Ovary (tissue), 9 donors: ENCODE measurements around the gene TSHZ2. TPM values are rescaled to one million over a fixed set of nuclear protein-coding genes. Genes with fewer than 3 reads are reported as not detected.

Experiments
- DNase-seq, 5 donors: peaks; one replicate each; pipeline ENCODE4 v3.0.0-alpha.2; 2019 to 2020
- H3K27ac ChIP-seq, 2 donors: fragments of 200-600 bp; one replicate each; pipeline versions ENCODE4 v1.5.1 to v1.8.0; 2019 to 2022
- H3K27me3 ChIP-seq: fragments of 200-600 bp; one replicate; pipeline ENCODE4 v1.8.0; 2022
- H3K36me3 ChIP-seq: fragments of 200-600 bp; sonication (generic); one replicate; pipeline ENCODE4 v1.5.1; 2019
- H3K4me1 ChIP-seq: one replicate; pipeline ENCODE4 v1.8.1; 2013; ENCODE audit warnings: mild to moderate bottlenecking, moderate library complexity; ENCODE audit not compliant: insufficient read depth
- H3K4me3 ChIP-seq: fragments of 200-600 bp; sonication (generic); one replicate; pipeline ENCODE4 v1.5.1; 2017
- H3K9me3 ChIP-seq, 2 donors: fragments of 200-600 bp in 1 of 2; sonication (generic) in 1 of 2; one replicate each; pipeline versions ENCODE4 v1.5.1 to v1.8.1; 2013 to 2019; ENCODE audit warnings: mild to moderate bottlenecking in 1 of 2, moderate library complexity in 1 of 2
- CTCF ChIP-seq, 3 donors: fragments of 450-650 bp in 2 of 3; fragments of 200-600 bp in 1 of 3; IDR thresholded peaks; one replicate each; pipeline versions ENCODE4 v1.5.1 to v1.8.0; 2016 to 2022; ENCODE audit warnings: antibody characterized with exemption in 3 of 3, mild to moderate bottlenecking in 1 of 3
- EP300 ChIP-seq: sonication (generic); formaldehyde crosslinking; IDR thresholded peaks from one replicate; pipeline ENCODE4 v1.6.1; 2017; ENCODE audit warnings: antibody characterized with exemption
- POLR2A ChIP-seq: fragments of 450-650 bp; IDR thresholded peaks from one replicate; pipeline ENCODE4 v1.6.1; 2017; ENCODE audit warnings: antibody characterized with exemption, mild to moderate bottlenecking, moderate library complexity
- WGBS, 3 donors: extraction: QIAGEN DNeasy Blood & Tissue Kit in 1 of 3; methylation state at CpG; one replicate each; pipeline versions ENCODE4 v1.1.5 to v1.1.7; 2013 to 2017; 5-methylcytosine and 5-hydroxymethylcytosine counted together
- intact Hi-C, 4 donors: fragments of 100-400 bp; cut with DNase I; formaldehyde crosslinking; loops; one replicate each; pipeline versions ENCODE4 v1.11.0 to v1.15.1; 2022 to 2023
- polyA plus RNA-seq, 2 donors: library from polyadenylated mRNA; stranded (reverse); fragments of 200-250 nt in 1 of 2; fragments of 350-450 nt in 1 of 2; fragmentation: Illumina TruSeq in 1 of 2; extraction: RNeasy Lipid Tissue Mini Kit (QIAGEN cat#74804) in 1 of 2; gene quantifications; one replicate each; pipeline ENCODE4 v1.2.3, GENCODE V29; 2013 to 2014
- total RNA-seq, 7 donors: library from RNA; depleted of rRNA in 2 of 7; stranded (reverse); fragments of >200 nt in 2 of 7; fragmentation: NEBNext Ultra II Directional in 3 of 7; extraction: Animal tissue kit (Norgen Biotek cat#: 25700) in 3 of 7; gene quantifications; one replicate each; pipeline versions ENCODE4 v1.1.0 to v1.2.4, GENCODE V29; 2016 to 2023
- donor health status: DM: no; HTN: no; CAD: no; lungs with moderate emphysema.
- donor health status: DM: no; HTN: no; CAD: no.
- donor health status: Bipolar disorder and iron deficiency.
- donor health status: DM: yes; HTN: yes; CAD: no.
- donor health status: DM: no; HTN: no; CAD: no.
- donor health status: DM: yes; HTN: yes; CAD: no.

Gene TSHZ2
- total and polyA plus RNA-seq, 9 donors, result 18.2 to 113 (median 40.2) TPM

GRCh38 chr20:53270792-53271375 is 298.7 kb downstream of the TSHZ2 start:
- no peak overlapping the region for H3K4me3 ChIP-seq
- WGBS, 3 donors, result 86 to 91% (median 88%) methylated on average over 5 of the region's 5 CpGs
- intact Hi-C loops, result no loop called here

GRCh38 chr20:53274365-53274764 is 302.2 kb downstream of the TSHZ2 start:
- Histone ChIP-seq H3K36me3 (no peaks in the 10 kb centered on the region), H3K4me3 (no peak overlapping the region), H3K27ac (no peak overlapping the region), H3K9me3 (no peaks in the 10 kb centered on the region), H3K4me1 (no peaks in the 10 kb centered on the region), H3K27me3 (no peaks in the 10 kb centered on the region)
- 79 to 90% (median 84%) methylated on average over 5 of the region's 5 CpGs for WGBS, 3 donors
- no peak for DNase-seq
- TF ChIP-seq EP300 (no peak), POLR2A (no peak), CTCF (IDR thresholded peaks at IDR 0.05) (no peak)
- intact Hi-C loops, result no loop called here

More at GRCh38 chr20:53270792-53271375, 298.7 kb downstream of the TSHZ2 start:
- Histone ChIP-seq H3K9me3 (no peaks in the 10 kb centered on the region), H3K27me3 (no peaks in the 10 kb centered on the region), H3K36me3 (no peaks in the 10 kb centered on the region), H3K4me1 (peaks cover 2% of the 10 kb centered on the region), H3K27ac (no peak overlapping the region)
- DNase-seq, result no peak
- TF ChIP-seq POLR2A (no peak), EP300 (no peak), CTCF (IDR thresholded peaks at IDR 0.05) (no peak)

- WGBS, 3 donors, result 71 to 86% (median 78%) methylated on average over 3 of the region's 3 CpGs
- H3K4me3 ChIP-seq, result no peak overlapping the region
- no peak overlapping the region for H3K27ac ChIP-seq
- no peaks in the 10 kb centered on the region for H3K9me3 ChIP-seq
- TF ChIP-seq EP300, result no peak
- TF ChIP-seq CTCF (IDR thresholded peaks at IDR 0.05), result no peak
- no peak for TF ChIP-seq POLR2A
- no peak for DNase-seq
- no peaks in the 10 kb centered on the region for H3K4me1 ChIP-seq
- H3K27me3 ChIP-seq, result no peaks in the 10 kb centered on the region
- intact Hi-C loops, result no loop called here
- H3K36me3 ChIP-seq, result no peaks in the 10 kb centered on the region
Measured at GRCh38 chr20:53274807-53275206, 302.6 kb downstream of the TSHZ2 start.

- no peaks in the 10 kb centered on the region for H3K27me3 ChIP-seq
- H3K4me1 ChIP-seq, result no peaks in the 10 kb centered on the region
- intact Hi-C loops, result no loop called here
- H3K27ac ChIP-seq, result no peak overlapping the region
- H3K36me3 ChIP-seq, result no peaks in the 10 kb centered on the region
- WGBS, 3 donors, result 86 to 91% (median 88%) methylated on average over 3 of the region's 3 CpGs
- H3K4me3 ChIP-seq, result no peak overlapping the region
- TF ChIP-seq CTCF (IDR thresholded peaks at IDR 0.05), result no peak
- TF ChIP-seq POLR2A, result no peak
- no peak for TF ChIP-seq EP300
- no peaks in the 10 kb centered on the region for H3K9me3 ChIP-seq
- no peak for DNase-seq
Measured at GRCh38 chr20:53276143-53276542, 304.0 kb downstream of the TSHZ2 start.
